Measurements from ENCODE around the gene KDM6B.

DNA sequence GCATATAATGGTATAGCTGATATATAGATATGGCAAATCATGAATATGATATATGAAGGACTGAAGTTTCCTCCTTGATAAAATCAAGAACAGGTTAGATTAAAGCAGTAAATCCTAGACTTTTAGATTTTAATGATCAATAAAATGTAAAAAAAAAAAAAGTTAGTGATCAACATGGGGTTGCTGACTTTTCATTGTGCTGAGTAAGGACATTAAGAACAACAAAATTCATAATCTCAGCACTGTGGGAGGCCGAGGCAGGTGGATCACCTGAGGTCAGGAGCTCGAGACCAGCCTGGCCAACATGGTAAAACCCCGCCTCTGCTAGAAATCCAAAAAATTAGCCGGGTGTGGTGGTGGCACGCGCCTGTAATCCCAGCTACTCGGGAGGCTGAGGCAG lies 44.2 kb downstream of the KDM6B start:
- no peak for TF ChIP-seq CTCF (IDR thresholded peaks at IDR 0.05)
- no peak for TF ChIP-seq REST (IDR thresholded peaks at IDR 0.05; ENCODE audit: insufficient read depth in 1 of 2, low read depth in 2 of 2, low read length in 1 of 2)

Measured in Panc1 (cell line).